ENCODE data around the gene ATP13A3. TPM values are rescaled to one million over a fixed set of nuclear protein-coding genes. Genes with fewer than 3 reads are reported as not detected.
"Not testable (repeated sequence)": the region's sequence is repeated elsewhere in the genome, so short reads cannot be mapped to it uniquely, and the experiment has no call there.

The ATP13A3 gene
- total RNA-seq, 3 donors from 2014 or later = 186 to 209 (median 188) TPM

GRCh38 chr3:194508491-194509453, 22.0 kb upstream of the ATP13A3 start:
- no peaks in the 10 kb centered on the region for H3K27me3 Mint-ChIP-seq (ENCODE audit: low read depth)

GRCh38 chr3:194507571-194507970, 20.8 kb upstream of the ATP13A3 start:
- ATAC-seq = no peak
- Mint-ChIP-seq H3K36me3 (ENCODE audit: insufficient read depth) (no peaks in the 10 kb centered on the region), H3K4me1 (ENCODE audit: low read depth) (no peaks in the 10 kb centered on the region), H3K27me3 (ENCODE audit: low read depth) (no peaks in the 10 kb centered on the region), H3K4me3 (no peak overlapping the region), H3K9me3 (no peaks in the 10 kb centered on the region)
- no peak for DNase-seq

More at GRCh38 chr3:194508491-194509453, 22.0 kb upstream of the ATP13A3 start:
- no peak for DNase-seq
- Mint-ChIP-seq H3K4me3 (no peak overlapping the region), H3K9me3 (no peaks in the 10 kb centered on the region), H3K36me3 (ENCODE audit: insufficient read depth) (no peaks in the 10 kb centered on the region), H3K4me1 (ENCODE audit: low read depth) (no peaks in the 10 kb centered on the region)
- ATAC-seq = no peak

- Mint-ChIP-seq H3K36me3 (ENCODE audit: insufficient read depth) (peaks cover 1% of the 10 kb centered on the region), H3K4me1 (ENCODE audit: low read depth) (no peaks in the 10 kb centered on the region), H3K27me3 (ENCODE audit: low read depth) (no peaks in the 10 kb centered on the region), H3K9me3 (no peaks in the 10 kb centered on the region), H3K4me3 (no peak overlapping the region)
- DNase-seq = no peak
- no peak for ATAC-seq
These were observed 19.1 kb upstream of the ATP13A3 start for GRCh38 chr3:194505791-194506415.

DNA sequence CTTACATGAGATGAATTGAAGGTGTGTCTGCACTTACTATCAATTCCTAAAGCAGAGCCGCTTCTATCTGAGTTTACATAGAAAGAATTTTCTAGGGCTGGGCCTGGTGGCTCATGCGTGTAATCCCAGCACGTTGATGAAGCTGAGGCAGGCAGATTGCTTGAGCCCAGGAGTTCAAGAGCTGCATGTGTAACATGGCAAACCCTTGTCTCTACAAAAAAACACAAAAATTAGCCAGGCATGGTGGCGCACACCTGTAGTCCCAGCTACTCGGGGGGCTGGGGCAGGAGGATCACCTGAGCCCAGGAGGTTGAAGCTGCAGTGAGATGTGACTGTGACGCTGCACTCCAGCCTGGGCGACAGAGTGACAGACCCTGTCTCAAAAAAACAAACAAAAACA, 18.1 kb upstream of the ATP13A3 start:
- ATAC-seq (no peak), DNase-seq (no peak)
- Mint-ChIP-seq H3K36me3 (ENCODE audit: insufficient read depth) (peaks cover 3% of the 10 kb centered on the region), H3K27me3 (ENCODE audit: low read depth) (no peaks in the 10 kb centered on the region), H3K9me3 (no peaks in the 10 kb centered on the region), H3K4me3 (no peak overlapping the region), H3K4me1 (ENCODE audit: low read depth) (no peaks in the 10 kb centered on the region)

DNA sequence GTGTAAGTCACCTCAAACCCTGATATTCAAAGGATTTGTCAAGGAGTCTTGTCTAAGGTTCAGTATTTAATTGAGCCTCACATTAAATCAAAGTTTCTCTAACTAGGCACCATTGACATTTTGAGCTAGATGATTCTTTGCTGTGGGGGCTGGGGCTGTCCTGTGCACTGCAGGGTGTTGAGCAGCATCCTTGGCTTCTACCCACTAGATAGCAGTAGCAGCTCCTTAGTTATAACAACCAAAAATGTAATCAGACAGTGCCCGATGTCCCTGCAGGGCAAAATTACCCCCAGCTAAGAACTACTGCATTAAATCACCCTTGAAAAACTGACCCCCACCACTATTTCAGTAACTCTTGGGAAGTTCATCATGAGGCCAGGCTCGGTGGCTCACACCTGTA, 17.3 kb upstream of the ATP13A3 start:
- no peak for DNase-seq
- ATAC-seq = no peak
- Mint-ChIP-seq H3K4me1 (ENCODE audit: low read depth) (no peaks in the 10 kb centered on the region), H3K9me3 (no peaks in the 10 kb centered on the region), H3K4me3 (no peak overlapping the region), H3K36me3 (ENCODE audit: insufficient read depth) (peaks cover 3% of the 10 kb centered on the region), H3K27me3 (ENCODE audit: low read depth) (no peaks in the 10 kb centered on the region)

DNA sequence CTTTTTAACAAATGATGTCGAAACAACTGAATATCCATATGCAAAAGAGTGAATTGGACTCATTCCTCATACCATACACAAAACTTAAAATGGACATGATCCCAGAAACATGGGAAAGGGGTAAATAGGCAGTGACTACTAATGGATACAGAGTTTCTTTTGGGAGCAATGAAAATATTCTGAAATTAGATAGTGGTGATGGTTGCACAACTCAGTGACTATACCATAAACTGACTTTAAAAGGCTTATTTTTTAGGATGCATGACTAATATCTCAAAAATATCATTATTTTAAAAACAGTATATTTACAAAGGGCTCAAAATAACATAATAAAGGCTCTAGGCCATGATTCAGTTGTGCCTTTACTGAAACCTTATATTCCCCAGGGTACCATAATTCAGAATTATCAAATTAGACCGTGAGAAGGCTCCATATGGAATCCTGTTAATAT, 16.3 kb upstream of the ATP13A3 start:
- no peaks in the 10 kb centered on the region for H3K4me1 Mint-ChIP-seq (ENCODE audit: low read depth)
- DNase-seq = no peak
- no peak for ATAC-seq
- H3K27me3 Mint-ChIP-seq (ENCODE audit: low read depth) = no peaks in the 10 kb centered on the region
- peaks cover 3% of the 10 kb centered on the region for H3K36me3 Mint-ChIP-seq (ENCODE audit: insufficient read depth)
- H3K4me3 Mint-ChIP-seq = no peak overlapping the region
- H3K9me3 Mint-ChIP-seq = no peaks in the 10 kb centered on the region

DNA sequence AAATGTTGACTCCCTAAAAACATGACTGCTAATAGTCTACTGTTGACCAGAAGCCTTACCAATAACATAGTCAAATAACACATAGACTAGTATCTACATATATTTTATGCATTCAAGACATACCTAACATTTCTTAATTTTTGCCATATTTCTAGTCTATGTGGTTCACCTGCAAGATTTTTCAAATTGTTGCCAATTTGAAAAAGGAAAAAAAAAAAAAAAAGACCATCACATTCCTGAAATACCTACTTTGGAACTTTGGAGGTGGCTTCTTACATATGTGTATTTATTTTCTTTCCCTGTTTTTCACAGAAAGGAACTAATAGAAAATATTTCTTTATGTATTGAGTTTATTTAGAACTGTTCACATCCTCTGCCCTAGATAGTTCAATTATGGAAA, 13.4 kb upstream of the ATP13A3 start:
- H3K27me3 Mint-ChIP-seq (ENCODE audit: low read depth) = no peaks in the 10 kb centered on the region
- peaks cover 3% of the 10 kb centered on the region for H3K36me3 Mint-ChIP-seq (ENCODE audit: insufficient read depth)
- H3K4me1 Mint-ChIP-seq (ENCODE audit: low read depth) = peaks cover 11% of the 10 kb centered on the region

DNA sequence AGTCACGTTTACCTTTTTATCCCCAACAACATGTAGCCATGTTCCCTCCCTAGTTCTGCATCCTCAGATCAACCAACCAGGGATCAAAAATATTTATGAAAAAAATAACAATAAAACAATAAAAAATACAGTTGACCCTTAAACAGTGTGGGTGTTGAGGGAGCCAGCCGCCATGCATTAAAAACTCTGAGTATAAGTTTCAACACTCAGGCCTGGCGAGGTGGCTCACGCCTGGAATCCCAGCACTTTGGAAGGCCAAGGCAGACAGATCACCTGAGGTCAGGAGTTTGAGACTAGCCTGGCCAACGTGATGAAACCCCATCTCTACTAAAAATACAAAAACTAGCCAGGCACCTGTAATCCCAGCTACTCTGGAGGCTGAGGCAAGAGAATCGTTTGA, 12.7 kb upstream of the ATP13A3 start:
- H3K36me3 Mint-ChIP-seq (ENCODE audit: insufficient read depth); H3K27me3 Mint-ChIP-seq (ENCODE audit: low read depth); H3K9me3 Mint-ChIP-seq; ATAC-seq; H3K4me3 Mint-ChIP-seq; DNase-seq: not testable (repeated sequence)
- H3K4me1 Mint-ChIP-seq (ENCODE audit: low read depth) = peaks cover 11% of the 10 kb centered on the region

More for the DNA sequence above, 13.4 kb upstream of the ATP13A3 start:
- DNase-seq (no peak), ATAC-seq (no peak)
- H3K4me3 Mint-ChIP-seq = no peak overlapping the region
- no peaks in the 10 kb centered on the region for H3K9me3 Mint-ChIP-seq

- DNase-seq = no peak
- H3K4me3 Mint-ChIP-seq = no peak overlapping the region
- H3K9me3 Mint-ChIP-seq = no peaks in the 10 kb centered on the region
These were observed 11.2 kb upstream of the ATP13A3 start for GRCh38 chr3:194497799-194498575.

DNA sequence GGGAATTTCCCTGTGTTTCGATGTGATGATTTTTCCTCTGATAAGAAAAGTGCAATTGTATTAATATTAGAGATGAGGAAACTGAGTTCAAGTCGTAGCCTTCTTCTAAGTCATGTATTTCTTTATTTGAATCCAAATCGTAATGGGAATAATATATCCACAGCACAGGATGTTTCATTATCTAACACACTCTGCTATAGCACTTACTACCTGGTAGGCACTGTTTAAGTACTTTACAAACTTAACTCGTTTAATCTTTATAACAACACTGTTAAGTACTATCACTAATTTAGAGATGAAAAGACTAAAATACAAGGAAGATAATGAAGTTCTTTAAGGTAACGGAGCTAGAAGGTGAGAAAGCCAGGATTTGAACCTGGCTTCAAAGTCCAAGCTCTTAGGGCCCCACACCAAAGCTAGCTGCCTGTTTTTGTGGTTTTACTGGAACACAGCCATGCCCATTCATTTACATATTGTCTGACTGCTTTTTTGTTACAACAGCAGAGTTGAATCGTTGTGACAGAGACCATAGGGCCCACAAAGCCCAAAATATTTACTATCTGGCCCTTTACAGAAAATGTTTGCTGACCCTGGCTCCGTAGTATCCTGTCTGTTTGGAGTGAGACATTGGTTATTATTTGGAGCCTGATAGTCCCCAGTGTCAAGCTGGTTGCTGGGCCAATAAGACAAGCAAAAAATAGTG, 9.6 kb upstream of the ATP13A3 start:
- Mint-ChIP-seq H3K4me3 (no peak overlapping the region), H3K9me3 (no peaks in the 10 kb centered on the region), H3K27me3 (ENCODE audit: low read depth) (no peaks in the 10 kb centered on the region), H3K36me3 (ENCODE audit: insufficient read depth) (peaks cover 3% of the 10 kb centered on the region), H3K4me1 (ENCODE audit: low read depth) (peaks cover 20% of the 10 kb centered on the region)
- ATAC-seq (peak in 1 of 2 donors; percentile 46), DNase-seq (no peak)

More at GRCh38 chr3:194497799-194498575, 11.2 kb upstream of the ATP13A3 start:
- peaks cover 17% of the 10 kb centered on the region for H3K4me1 Mint-ChIP-seq (ENCODE audit: low read depth)
- H3K27me3 Mint-ChIP-seq (ENCODE audit: low read depth) = no peaks in the 10 kb centered on the region
- peak in 1 of 2 donors; percentile 40 for ATAC-seq
- peaks cover 3% of the 10 kb centered on the region for H3K36me3 Mint-ChIP-seq (ENCODE audit: insufficient read depth)

DNA sequence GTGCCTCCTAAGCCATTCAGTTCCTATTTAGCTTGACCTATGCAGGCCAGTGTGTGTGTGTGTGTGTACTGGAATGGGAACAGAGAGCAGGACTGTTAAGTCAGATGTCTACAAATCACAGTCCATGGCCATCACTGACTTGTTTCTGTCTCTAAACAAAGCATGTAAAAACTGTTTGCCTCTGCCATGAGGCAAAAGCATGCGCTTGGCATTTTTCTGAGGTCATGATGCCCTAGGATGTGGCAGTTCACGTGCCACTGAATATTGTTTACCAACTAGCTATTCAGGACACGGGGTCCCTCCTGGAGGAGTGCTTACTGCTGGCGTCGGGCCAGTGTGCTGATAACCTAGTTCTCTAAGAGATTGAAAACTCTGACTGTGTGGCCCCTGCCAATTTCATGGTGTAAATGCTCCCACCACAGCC, 8.2 kb upstream of the ATP13A3 start:
- Mint-ChIP-seq H3K9me3 (no peaks in the 10 kb centered on the region), H3K4me1 (ENCODE audit: low read depth) (peaks cover 25% of the 10 kb centered on the region), H3K27me3 (ENCODE audit: low read depth) (no peaks in the 10 kb centered on the region), H3K4me3 (no peak overlapping the region), H3K36me3 (ENCODE audit: insufficient read depth) (no peaks in the 10 kb centered on the region)
- DNase-seq (no peak), ATAC-seq (no peak)

DNA sequence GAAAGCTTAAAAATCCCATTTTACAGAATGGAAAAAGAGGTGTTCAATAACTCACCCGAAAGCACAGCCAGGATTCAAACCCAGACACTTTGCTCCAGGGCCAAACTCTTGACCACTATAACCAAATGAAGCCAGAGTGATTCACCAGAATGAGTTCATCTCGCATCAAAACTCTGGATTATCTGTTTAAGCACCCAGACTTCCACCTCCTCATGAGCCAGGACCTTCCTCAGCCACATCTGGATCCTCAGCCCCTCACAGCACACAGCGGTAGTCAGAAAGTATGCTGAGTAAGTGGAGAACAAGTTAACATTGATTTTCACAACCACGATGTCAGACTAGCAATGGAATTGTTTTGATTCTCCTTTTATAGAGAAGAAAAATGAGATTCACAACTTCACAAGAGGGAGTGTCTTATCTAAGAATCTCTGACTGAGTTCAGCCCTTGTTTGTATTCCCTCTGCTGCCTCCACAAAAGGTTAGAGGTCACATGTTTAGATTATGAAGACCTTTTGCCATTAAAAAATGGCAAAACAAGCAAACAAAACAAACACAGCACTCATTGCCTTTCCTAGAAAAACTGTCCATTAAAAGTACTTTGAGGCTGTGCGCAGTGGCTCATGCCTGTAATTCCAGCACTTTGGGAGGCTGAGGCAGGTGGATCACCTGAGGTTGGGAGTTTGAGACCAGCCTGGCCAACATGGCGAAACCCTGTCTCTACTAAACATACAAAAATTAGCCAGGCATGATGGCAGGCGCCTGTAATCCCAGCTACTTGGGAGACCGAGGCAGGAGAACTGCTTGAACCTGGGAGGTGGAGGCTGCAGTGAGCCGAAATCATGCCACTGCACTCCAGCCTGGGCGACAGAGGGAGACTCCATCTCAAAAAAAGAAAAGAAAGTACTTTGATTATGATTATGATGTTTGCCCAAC, 7.5 kb upstream of the ATP13A3 start:
- DNase-seq; H3K9me3 Mint-ChIP-seq; H3K4me3 Mint-ChIP-seq; ATAC-seq; H3K36me3 Mint-ChIP-seq (ENCODE audit: insufficient read depth); H3K27me3 Mint-ChIP-seq (ENCODE audit: low read depth): not testable (repeated sequence)
- H3K4me1 Mint-ChIP-seq (ENCODE audit: low read depth) = peaks cover 31% of the 10 kb centered on the region

GRCh38 chr3:194492001-194492400, 5.2 kb upstream of the ATP13A3 start:
- no peaks in the 10 kb centered on the region for H3K36me3 Mint-ChIP-seq (ENCODE audit: insufficient read depth)
- H3K9me3 Mint-ChIP-seq = no peaks in the 10 kb centered on the region
- ATAC-seq (no peak), DNase-seq (no peak)
- H3K4me1 Mint-ChIP-seq (ENCODE audit: low read depth) = peaks cover 49% of the 10 kb centered on the region
- H3K4me3 Mint-ChIP-seq = no peak overlapping the region
- no peaks in the 10 kb centered on the region for H3K27me3 Mint-ChIP-seq (ENCODE audit: low read depth)
